Parietal lobe (tissue), 1 donor: ENCODE measurements around the gene TM4SF20. TPM values are rescaled to one million over a fixed set of nuclear protein-coding genes. Genes with fewer than 3 reads are reported as not detected.

ENCODE experiments used
- total RNA-seq: library from RNA; depleted of rRNA; stranded (reverse); fragments of >200 nt; gene quantifications from one replicate; pipeline ENCODE4 v1.2.3, GENCODE V29; 2014

Gene TM4SF20, protein sequence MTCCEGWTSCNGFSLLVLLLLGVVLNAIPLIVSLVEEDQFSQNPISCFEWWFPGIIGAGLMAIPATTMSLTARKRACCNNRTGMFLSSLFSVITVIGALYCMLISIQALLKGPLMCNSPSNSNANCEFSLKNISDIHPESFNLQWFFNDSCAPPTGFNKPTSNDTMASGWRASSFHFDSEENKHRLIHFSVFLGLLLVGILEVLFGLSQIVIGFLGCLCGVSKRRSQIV
- total RNA-seq = not detected

DNA sequence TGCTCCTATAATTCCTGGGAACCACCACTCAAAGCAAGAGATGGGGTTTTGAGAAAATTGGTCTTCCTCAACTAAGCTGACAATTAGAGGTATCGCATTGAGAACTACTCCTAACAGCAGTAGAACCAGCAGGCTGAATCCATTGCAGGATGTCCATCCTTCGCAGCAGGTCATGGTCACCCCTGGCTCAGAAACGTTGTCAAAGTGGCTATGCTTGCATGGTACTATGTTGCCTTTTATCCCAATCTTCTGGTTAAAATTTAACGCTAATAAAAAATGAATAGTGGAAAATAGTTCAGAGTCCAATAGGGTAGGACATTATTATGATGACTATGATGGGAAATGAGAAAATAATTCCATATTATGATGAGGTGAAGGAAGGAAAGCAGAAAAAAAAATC, at the start of gene TM4SF20:
TSS of gene TM4SF20 (minus strand) at position 212 of the 400 bp plus-strand sequence. CDS start at position 174, 38 bp downstream.

DNA sequence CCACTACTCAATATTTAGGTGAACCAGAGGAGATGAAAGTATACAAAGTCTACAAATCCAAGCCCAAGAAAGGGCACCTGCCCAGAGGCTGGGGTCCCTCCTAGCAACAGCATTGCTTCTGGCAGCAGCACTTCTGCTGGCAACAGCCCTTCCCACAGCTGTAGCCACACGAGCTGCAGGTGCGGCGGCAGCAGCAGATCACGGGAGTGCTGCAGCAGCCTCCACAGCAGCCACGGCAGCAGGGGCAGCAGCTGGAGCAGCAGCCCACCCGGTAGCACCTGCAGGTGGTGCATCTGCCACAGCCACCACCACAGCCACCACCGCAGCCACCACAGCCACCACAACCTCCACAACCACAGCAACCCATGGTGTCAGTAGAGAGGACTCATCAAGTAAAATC, 8.5 kb upstream of the TM4SF20 start, which contains the start of gene SCYGR1:
TSS of gene SCYGR1 (minus strand) at position 367 of the 400 bp plus-strand sequence. CDS start at position 367, 0 bp downstream.

DNA sequence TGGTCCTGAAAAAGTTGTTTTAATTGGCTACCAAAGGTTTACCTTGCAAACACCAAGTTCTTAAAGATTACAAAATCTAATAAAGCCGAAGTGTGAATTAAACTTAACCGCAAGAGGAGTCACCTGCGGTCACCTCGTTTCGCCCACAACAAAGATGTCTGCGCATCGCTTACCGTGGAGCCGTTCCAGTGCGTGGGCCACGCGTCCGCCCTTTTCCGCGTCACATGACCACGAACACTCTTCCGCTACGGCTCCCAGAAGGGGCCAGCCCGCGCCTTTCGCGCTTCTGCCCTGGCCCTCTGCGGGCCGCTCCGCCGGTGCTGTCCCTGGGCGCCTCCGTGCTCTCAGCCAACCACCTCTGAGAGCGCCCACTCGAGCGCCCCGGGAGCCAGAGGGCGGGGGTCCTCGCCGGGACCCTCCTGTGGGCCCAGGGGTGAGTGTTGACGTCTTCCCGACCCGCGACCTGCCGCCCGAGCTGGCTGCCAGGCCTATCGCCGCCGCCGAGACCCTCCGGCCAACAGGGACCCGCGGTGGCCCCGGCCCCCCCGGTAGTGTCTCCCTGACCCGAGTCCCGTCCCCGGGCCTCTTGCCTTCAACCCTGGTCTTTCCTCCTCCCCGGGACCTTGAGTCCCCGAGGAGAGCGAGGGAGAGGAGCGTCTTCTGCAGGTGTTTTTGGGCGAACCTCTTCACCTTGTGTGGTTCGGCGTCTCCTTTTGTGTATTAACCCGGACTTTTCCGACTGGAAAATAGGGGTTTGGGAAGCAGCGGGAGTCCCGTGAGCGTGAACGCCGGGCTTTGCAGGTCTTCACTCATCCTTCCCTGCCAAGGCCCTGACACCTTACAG, 53.9 kb downstream of the TM4SF20 start, which contains the start of gene MFF:
TSS of gene MFF (plus strand) at position 257 of the 844 bp plus-strand sequence. CDS start 5,415 bp downstream, outside the sequence.

Other genes with a start within 250 kb of the TM4SF20 start
- 0.94 TPM for gene COL4A4, start 215.1 kb downstream of the TM4SF20 start, total RNA-seq
- 2.5 TPM for gene COL4A3, start 214.7 kb downstream of the TM4SF20 start, total RNA-seq
- 186 TPM for gene MFF, start 54.1 kb downstream of the TM4SF20 start, total RNA-seq
- gene SCYGR1, start 8.6 kb upstream of the TM4SF20 start, total RNA-seq = not detected
- 110 TPM for gene AGFG1, start 92.8 kb upstream of the TM4SF20 start, total RNA-seq
- not detected for gene SCYGR2, start 219.6 kb upstream of the TM4SF20 start, total RNA-seq
- not detected for gene SCYGR3, start 235.5 kb upstream of the TM4SF20 start, total RNA-seq
- gene SCYGR4, start 238.2 kb upstream of the TM4SF20 start, total RNA-seq = not detected